ENCODE measurements around the gene TAS1R3. TPM values are rescaled to one million over a fixed set of nuclear protein-coding genes. Genes with fewer than 3 reads are reported as not detected.

Gene TAS1R3
- total RNA-seq, 1 donor from 2014 or later = 0.93 TPM

DNA sequence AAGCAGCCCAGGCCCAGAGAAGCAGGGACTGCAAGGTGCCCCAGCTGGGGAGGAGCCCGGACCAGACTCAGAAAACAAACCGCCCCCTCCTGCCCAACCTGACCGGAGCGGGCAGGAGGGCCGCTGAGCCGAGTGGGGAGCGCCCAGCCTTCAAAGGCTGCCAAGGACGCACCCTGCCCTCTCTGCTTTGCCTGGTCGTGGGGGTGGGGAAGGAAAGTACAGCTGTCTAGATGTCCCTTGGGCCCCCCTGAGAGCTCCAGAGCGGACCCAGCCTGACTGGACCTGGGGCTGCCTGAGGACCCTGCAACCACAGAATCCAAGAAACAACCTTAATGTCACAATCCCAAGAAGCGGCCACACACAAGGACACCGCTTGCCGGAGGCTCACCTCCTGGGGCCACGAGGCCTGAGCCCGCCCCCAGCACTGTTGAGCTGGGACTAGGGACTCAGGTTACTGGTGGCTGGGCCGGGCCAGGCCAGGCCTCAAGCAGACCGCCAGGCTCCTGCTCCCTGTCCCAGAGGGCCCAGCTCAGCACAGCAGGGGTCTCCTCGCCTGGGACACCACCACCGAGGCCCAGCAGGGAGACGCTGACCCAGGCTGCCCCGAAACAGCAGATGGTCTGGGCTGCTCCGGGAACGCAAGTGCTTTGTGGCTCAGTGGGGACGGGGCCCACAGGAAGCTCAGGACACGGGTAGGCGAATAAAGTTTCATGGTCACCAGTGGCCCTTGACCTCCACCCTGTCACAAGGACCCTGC, 16.8 kb downstream of the TAS1R3 start:
- Histone ChIP-seq H3K4me3 (peak overlapping the region; percentile 84), H3K27ac (replicated peaks) (peak overlapping the region; percentile 91), H3K4me1 (peaks cover 66% of the 10 kb centered on the region), H3K9me3 (replicated peaks) (no peaks in the 10 kb centered on the region), H3K36me3 (no peaks in the 10 kb centered on the region), H3K27me3 (ENCODE audit: low read depth) (peaks cover 6% of the 10 kb centered on the region)
- intact Hi-C loops (cut with micrococcal nuclease) = no loop called here
- TF ChIP-seq, protein P1, sequence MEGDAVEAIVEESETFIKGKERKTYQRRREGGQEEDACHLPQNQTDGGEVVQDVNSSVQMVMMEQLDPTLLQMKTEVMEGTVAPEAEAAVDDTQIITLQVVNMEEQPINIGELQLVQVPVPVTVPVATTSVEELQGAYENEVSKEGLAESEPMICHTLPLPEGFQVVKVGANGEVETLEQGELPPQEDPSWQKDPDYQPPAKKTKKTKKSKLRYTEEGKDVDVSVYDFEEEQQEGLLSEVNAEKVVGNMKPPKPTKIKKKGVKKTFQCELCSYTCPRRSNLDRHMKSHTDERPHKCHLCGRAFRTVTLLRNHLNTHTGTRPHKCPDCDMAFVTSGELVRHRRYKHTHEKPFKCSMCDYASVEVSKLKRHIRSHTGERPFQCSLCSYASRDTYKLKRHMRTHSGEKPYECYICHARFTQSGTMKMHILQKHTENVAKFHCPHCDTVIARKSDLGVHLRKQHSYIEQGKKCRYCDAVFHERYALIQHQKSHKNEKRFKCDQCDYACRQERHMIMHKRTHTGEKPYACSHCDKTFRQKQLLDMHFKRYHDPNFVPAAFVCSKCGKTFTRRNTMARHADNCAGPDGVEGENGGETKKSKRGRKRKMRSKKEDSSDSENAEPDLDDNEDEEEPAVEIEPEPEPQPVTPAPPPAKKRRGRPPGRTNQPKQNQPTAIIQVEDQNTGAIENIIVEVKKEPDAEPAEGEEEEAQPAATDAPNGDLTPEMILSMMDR (IDR thresholded peaks at IDR 0.05; ENCODE audit: borderline replicate concordance) = no peak
- peak; percentile 46 for DNase-seq

GRCh38 chr1:1348420-1349255, 17.6 kb downstream of the TAS1R3 start:
- DNase-seq = no peak
- H3K4me1 ChIP-seq = peaks cover 71% of the 10 kb centered on the region
- intact Hi-C loops (cut with micrococcal nuclease) = no loop called here

DNA sequence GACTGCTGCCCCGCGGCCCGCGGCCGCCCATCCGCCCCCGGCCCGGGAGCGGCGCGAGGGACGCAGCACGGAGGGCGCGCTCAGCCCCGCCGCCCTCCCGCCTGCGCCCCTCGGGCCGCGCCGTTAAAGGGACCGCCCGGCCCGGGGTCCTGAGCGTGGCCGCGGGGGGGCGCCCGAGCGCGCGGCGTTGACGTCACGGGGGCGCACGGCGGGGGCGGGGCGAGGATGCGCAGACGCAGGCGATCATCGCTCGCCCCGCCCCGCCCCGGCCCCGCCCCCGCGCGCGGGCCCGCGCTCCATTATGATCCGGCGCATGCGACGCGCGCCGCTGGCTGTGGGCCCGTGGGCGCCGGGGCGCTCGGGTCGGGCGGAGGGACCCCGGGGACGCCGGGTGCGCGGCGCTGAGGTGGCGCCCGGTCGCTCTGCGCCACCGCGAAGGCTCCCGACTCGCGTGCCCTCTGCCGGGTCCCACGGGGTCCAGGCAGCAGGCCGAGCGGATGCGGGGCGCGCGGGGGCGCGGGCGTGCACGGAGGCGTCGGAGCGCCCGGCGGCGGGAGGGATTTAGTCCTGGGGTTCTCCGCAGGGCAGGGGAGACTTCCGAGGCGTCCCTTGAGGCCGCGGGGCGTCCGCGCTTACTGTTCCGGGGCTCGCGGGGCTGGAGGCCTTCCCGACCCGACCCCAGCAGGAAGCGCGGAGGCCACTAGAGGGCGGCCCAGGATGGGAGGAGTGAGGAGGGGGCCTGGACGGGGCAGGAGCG, 18.4 kb downstream of the TAS1R3 start, which contains the start of gene DVL1:
TSS of gene DVL1 (minus strand) at position 163 of the 757 bp plus-strand sequence. CDS start 353 bp downstream, outside the sequence.
- intact Hi-C loops (cut with micrococcal nuclease) = no loop called here
- peak; percentile 64 for DNase-seq
- H3K4me1 ChIP-seq = peaks cover 71% of the 10 kb centered on the region

More at GRCh38 chr1:1348420-1349255, 17.6 kb downstream of the TAS1R3 start:
- TF ChIP-seq, protein P1 (IDR thresholded peaks at IDR 0.05; ENCODE audit: borderline replicate concordance) = no peak
- H3K27me3 ChIP-seq (ENCODE audit: low read depth) = peaks cover 14% of the 10 kb centered on the region
- H3K36me3 ChIP-seq = no peaks in the 10 kb centered on the region
- H3K27ac ChIP-seq (replicated peaks) = peak overlapping the region; percentile 91
- H3K9me3 ChIP-seq (replicated peaks) = no peaks in the 10 kb centered on the region
- H3K4me3 ChIP-seq = peak overlapping the region; percentile 84

GRCh38 chr1:1351511-1352427, 20.7 kb downstream of the TAS1R3 start:
- intact Hi-C loops (cut with micrococcal nuclease) = no loop called here
- H3K4me1 ChIP-seq = peaks cover 66% of the 10 kb centered on the region

More for the DNA sequence above, 18.4 kb downstream of the TAS1R3 start, which contains the start of gene DVL1:
- Histone ChIP-seq H3K27me3 (ENCODE audit: low read depth) (peaks cover 22% of the 10 kb centered on the region), H3K27ac (replicated peaks) (peak within 1 kb of the TSS; percentile 96), H3K36me3 (no peaks in the 10 kb centered on the region), H3K4me3 (peak within 1 kb of the TSS; percentile 84), H3K9me3 (replicated peaks) (no peaks in the 10 kb centered on the region)
- TF ChIP-seq, protein P1 (IDR thresholded peaks at IDR 0.05; ENCODE audit: borderline replicate concordance) = peak; percentile 57

More at GRCh38 chr1:1351511-1352427, 20.7 kb downstream of the TAS1R3 start:
- TF ChIP-seq, protein P1 (IDR thresholded peaks at IDR 0.05; ENCODE audit: borderline replicate concordance) = no peak
- H3K9me3 ChIP-seq (replicated peaks) = no peaks in the 10 kb centered on the region
- peak overlapping the region; percentile 71 for H3K27ac ChIP-seq (replicated peaks)
- H3K27me3 ChIP-seq (ENCODE audit: low read depth) = peaks cover 45% of the 10 kb centered on the region
- peak; percentile 68 for DNase-seq
- H3K4me3 ChIP-seq = peak overlapping the region; percentile 41
- H3K36me3 ChIP-seq = no peaks in the 10 kb centered on the region
